Hematopoietic multipotent progenitor cell treated with erythropoietin and hydrocortisone succinate and interleukin-3 and kit ligand, for 17 days (in vitro differentiated cells): ENCODE results near the gene KLHDC8B.

Experiments used
- DNase-seq: peaks from one replicate; pipeline ENCODE4 v3.0.0-alpha.2; 2015; ENCODE audit warnings: low spot score

Gene KLHDC8B

DNA sequence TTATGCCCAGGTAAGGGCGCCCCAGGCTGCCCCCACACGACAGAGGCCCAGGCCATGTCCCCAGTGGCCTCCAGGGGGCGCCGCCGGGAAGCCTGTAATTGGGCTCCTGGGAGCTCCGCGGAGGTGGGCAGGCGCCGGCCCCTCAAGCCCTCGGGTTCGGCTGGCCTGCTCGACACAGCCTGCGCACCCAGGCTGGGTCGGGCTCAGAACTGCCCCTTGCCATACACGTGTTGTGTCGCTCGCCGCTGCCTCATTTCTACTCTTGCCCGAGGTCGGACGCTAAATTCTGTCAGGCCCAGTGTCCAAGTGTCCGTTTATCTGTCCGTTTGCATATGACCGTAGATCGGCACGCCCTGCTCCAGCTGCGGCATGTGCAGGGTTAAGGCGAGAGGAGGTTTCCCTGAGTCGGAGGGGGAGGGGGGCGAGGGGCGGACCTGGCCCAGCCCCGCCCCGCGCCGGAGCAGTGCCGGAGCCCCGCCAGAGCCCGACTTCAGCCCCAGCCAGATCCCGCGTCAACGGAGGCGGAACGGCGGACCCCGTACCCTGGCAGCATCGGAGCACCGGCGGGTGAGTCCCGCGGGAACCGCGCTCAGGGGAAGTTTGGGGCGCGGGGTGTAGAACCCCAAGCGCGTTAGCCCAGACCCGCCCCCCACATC lies at the start of gene KLHDC8B:
TSS of gene KLHDC8B (plus strand) at position 480 of the 656 bp plus-strand sequence. CDS start 1,172 bp downstream, outside the sequence.
- DNase-seq: peak; percentile 93

GRCh38 chr3:49122022-49122421 lies 49.4 kb upstream of the KLHDC8B start:
- DNase-seq: no peak

GRCh38 chr3:49122451-49122850 lies 48.9 kb upstream of the KLHDC8B start:
- DNase-seq: no peak

DNA sequence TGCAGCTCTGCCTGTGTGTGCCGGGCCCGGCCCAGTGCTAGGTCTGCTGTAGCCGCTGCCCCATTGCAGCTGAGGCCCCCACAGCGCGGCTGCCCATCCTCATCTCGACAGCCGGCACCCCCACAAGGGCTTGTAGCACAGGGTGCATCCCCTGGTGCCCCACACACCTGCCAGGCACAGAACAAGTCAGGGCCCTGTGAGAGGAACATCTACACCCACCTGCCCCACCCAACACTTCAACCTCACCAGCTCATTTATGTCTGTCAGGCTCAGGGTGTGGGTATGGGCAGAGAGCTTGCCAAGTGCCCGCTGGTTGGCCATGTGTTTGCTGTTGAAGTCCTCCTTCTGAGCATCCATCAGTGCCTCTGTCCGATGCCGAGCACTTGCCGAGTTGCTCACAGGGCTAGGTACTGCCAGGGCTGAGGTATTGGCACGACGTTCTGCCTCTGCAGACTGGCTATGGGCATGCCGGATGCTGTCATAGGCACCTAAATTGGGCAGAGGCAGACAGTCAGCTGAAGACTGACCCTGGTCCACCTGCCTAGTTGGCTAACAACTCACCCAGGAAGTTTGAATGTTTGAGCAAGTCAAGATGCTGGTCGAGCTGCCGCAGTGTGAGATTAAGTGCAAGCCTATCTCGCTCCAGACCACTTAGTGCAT lies 48.4 kb upstream of the KLHDC8B start:
- DNase-seq: no peak

DNA sequence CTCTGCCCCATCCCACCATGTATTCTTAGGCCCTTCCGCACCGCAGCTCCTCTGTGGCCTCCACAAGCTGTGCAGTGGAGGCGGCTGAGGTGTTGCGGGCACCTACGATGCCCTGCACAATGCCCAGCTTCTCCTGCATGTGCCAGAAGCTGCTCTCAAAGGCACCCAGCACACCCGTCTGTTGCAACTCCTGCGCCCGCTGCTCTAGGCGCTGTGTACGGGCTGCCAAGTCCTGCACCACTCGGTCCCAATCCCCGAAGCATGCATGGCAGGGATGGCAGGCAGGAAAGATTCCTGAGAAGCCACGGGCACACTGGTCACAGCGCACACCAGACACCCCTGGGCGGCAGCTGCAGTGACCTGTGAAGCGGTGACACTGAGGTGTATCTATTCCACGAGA lies 47.7 kb upstream of the KLHDC8B start:
- DNase-seq: no peak

- no peak for DNase-seq
Observed at GRCh38 chr3:49124203-49124602, 47.2 kb upstream of the KLHDC8B start.

- no peak for DNase-seq
Observed at GRCh38 chr3:49124991-49125670, 46.3 kb upstream of the KLHDC8B start.

- DNase-seq: no peak
Observed at GRCh38 chr3:49131040-49131439, 40.4 kb upstream of the KLHDC8B start.

DNA sequence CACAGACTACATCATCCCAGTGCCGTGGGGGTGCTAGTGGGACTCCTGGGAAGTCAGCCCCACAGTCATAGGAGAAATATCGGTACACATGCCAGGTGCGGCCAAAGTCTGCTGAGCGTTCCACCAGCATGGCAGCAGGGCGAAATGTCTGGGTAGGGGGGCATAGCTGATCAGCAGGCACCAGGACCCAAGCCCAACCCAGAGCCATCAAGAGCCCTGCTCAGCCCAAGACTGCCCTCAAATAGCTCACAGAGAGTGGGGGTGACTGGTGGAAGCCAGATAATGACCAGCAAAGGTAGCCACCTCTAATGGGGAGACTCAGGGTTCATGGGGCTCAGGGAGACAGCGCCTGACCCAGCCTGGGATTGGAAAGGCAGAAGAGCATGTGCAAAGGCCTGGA lies 39.8 kb upstream of the KLHDC8B start:
- no peak for DNase-seq

DNA sequence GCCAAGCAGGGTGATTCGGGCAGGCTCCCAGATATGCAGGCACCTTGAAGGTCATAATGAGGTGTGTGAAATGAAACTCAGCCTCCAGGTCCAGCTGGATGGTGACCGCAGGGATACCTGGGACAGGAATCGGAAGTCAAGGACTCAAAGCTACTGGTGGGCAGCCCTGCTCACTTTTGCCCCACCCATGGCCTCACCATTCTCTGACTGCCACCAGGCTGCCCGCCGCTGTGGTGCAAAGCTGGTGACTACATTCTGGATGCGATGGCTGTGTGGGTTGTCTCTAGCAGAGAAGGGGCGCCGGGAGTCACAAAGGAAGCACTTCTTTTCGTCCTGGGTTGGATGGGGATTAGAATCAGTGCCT lies 39.3 kb upstream of the KLHDC8B start:
- no peak for DNase-seq

GRCh38 chr3:49132437-49133225 lies 38.8 kb upstream of the KLHDC8B start, which contains the start of gene LAMB2:
TSS of gene LAMB2 (minus strand) at chr3:49133050. CDS start at chr3:49132867, 183 bp downstream.
- DNase-seq: no peak

GRCh38 chr3:49133226-49133951 lies 38.0 kb upstream of the KLHDC8B start:
- DNase-seq: no peak

- no peak for DNase-seq
Observed at GRCh38 chr3:49134471-49135265, 36.7 kb upstream of the KLHDC8B start.

DNA sequence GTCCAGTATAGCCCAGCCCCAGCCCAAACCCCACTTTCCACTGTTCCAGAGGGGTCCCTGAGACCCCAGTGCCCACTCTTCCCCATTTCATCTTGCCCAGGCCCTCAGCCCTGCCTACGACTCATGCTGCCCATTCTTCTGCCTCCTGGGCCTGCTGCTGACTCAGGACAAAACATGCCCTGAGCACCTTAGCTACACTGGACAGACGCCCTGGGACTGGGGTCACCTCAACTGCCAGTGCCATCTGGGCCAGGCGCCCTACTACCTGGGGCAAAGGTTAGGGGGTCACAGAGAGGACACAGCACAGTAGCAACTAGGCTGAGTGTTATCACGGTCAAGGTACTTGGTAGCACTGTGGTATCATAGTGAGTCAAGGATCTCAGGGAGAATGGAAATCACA lies 35.9 kb upstream of the KLHDC8B start:
- DNase-seq: no peak

GRCh38 chr3:49140080-49140479 lies 31.3 kb upstream of the KLHDC8B start:
- DNase-seq: no peak

- no peak for DNase-seq
Observed at GRCh38 chr3:49148159-49148558, 23.2 kb upstream of the KLHDC8B start.

DNA sequence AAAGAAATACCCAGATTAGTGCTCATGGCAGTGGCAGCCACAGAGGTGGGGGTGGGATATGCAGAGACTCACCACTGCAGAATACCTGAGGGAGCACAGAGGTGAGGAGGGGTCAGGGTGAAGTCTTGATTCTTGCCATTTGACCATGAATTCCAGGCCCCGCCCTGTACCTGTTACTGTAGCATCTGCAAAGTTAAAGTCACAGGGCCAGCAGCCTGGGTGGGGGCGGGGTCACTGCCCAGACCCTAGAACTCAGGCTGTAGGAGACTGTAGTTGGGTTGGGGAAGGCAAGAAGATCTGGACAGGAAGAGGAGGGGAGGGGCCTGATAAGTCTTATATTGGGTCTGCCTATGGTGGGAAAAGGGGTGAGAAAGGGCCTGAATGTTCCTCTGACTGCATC lies 19.8 kb upstream of the KLHDC8B start:
- no peak for DNase-seq

DNA sequence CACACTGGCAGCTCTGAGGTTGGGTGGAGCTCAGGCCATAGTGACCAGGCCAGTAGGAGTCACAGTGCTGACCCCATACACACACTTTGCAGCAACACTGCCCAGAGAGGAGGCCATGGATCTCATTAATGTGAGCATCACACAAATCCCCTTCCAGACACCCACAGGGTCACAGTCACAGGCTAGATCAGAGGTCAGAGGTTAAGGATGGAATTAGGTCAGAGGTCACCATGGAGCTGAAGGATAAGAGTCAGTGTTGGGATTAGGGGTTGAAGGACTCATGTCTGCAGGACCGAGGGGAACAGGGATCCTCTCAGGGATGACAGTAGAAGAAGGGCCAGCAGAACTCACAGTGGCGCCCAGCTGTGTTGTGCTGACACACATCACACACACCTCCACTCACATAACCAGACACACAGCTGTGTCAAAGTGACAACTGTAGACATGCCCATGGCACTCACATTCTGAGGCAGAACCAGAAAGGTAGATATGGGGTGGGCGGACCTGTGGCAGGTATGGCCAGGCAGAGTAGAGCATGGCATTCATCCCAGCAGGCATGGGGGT lies 18.0 kb upstream of the KLHDC8B start:
- no peak for DNase-seq

- DNase-seq: no peak
Observed at GRCh38 chr3:49157289-49157688, 14.1 kb upstream of the KLHDC8B start.

GRCh38 chr3:49158103-49158709 lies 13.2 kb upstream of the KLHDC8B start:
- DNase-seq: peak; percentile 74
